Activated CD4-positive, alpha-beta memory T cell treated with anti-CD3 and anti-CD28 coated beads for 36 hours (primary cell): ENCODE measurements around the gene PNKP. TPM values are rescaled to one million over a fixed set of nuclear protein-coding genes. Genes with fewer than 3 reads are reported as not detected.

Source experiments
- CTCF ChIA-PET: fragments of 350-600 bp; sonication (Branson Sonifier 250); formaldehyde crosslinking; loops from one replicate; lab custom pipeline; 2021; ENCODE audit warnings: antibody characterized with exemption, inconsistent platforms; lab: Charles Lee
- POLR2A ChIA-PET: fragments of 350-600 bp; sonication (Branson Sonifier 250); formaldehyde crosslinking; loops from one replicate; lab custom pipeline; 2021; ENCODE audit warnings: antibody characterized with exemption; lab: Charles Lee
- DNase-seq: peaks from one replicate; pipeline ENCODE4 v3.0.0-alpha.2; 2020
- H3K27ac Mint-ChIP-seq: one replicate; pipeline ENCODE4 v1.8.0; 2021; ENCODE audit warnings: mixed read lengths
- H3K27me3 Mint-ChIP-seq: one replicate; pipeline ENCODE4 v1.8.0; 2021; ENCODE audit warnings: mixed read lengths
- H3K36me3 Mint-ChIP-seq: one replicate; pipeline ENCODE4 v1.8.0; 2021; ENCODE audit warnings: mixed read lengths
- H3K4me1 Mint-ChIP-seq: one replicate; pipeline ENCODE4 v1.8.0; 2021; ENCODE audit warnings: low read depth, mixed read lengths
- H3K4me3 Mint-ChIP-seq: one replicate; pipeline ENCODE4 v1.8.0; 2021; ENCODE audit warnings: mild to moderate bottlenecking, mixed read lengths
- H3K9me3 Mint-ChIP-seq: one replicate; pipeline ENCODE4 v1.8.0; 2021; ENCODE audit warnings: mixed read lengths
- intact Hi-C: fragments of 100-400 bp; cut with micrococcal nuclease; formaldehyde crosslinking; loops from one replicate; pipeline ENCODE4 v1.15.1; 2023
- total RNA-seq, 2 experiments: library from RNA; stranded (reverse); gene quantifications; one replicate each; pipeline ENCODE4 v1.2.3, GENCODE V29; 2021

The PNKP gene
- total RNA-seq, 2 experiments from 2014 or later = 88.7 to 98.6 TPM

DNA sequence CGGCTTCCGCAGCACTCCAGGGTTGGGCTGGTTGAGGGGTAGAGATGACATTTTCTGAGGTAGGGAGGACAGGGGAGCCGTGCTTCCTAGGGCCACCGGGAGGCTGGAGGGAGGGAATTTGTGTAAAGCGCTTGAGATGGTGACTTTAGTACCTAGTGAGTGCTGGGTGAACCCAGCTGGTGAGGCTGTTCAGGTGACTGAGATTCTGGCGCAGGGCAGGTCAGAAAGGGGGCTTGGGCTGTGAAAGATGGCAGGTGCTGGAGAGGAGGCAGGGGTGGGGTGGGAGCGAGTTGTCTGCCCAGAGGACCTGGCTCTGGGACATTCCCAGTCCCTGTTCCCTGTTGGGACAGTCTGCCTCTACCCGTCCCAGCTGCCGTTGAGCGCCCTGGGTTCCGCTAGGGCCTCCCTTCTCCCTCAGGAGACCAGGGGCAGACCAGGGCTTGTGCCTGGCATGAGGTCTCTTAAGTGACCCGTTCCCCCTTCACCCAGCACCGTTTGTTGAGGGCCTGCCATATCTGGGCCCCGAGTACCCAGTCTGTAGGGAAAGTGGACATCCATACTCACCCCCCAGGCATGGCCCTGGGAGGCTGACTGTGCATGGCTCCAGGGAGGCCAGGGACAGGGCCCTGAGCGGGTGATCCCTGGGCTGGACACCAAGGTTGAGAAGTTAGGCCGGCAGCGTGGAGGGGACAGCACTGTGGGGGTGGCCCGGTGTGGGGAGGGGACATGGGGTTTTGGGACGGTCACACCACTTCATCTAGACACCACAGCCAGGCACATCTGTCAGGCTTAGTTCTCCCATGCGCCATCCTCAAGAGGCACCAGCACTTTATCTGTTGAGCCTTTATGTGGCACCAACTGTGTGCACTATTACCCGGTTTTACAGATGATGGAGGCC is 11.5 kb downstream of the PNKP start:
- H3K27ac Mint-ChIP-seq = peak overlapping the region; percentile 43
- peaks cover 15% of the 10 kb centered on the region for H3K4me1 Mint-ChIP-seq
- H3K4me3 Mint-ChIP-seq = no peak overlapping the region
- no peaks in the 10 kb centered on the region for H3K27me3 Mint-ChIP-seq
- ChIA-PET CTCF (no interaction called here), POLR2A (no interaction called here)
- H3K9me3 Mint-ChIP-seq = no peaks in the 10 kb centered on the region
- peaks cover 21% of the 10 kb centered on the region for H3K36me3 Mint-ChIP-seq
- DNase-seq = no peak
- intact Hi-C loops = no loop called here

DNA sequence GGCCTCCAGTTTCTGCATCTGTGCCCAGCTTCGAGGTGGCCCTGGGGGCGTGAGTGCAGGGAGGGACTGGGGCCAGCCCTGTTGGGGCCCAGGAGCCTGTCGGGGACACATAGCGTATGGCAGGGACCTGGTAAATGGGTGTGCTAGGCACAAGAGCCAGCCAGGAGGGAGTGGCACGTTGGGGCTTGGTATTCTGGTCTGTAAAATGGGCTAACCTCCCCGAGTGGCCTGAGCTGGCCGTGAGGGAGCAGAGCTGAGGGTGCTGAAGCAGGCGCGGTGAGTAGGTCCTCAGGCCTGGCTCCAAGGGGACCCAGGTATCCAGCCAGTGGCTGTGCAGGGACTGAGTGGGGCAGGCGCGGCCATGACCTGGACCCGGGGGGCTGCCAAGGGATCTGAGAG is 12.1 kb downstream of the PNKP start:
- Mint-ChIP-seq H3K36me3 (peaks cover 15% of the 10 kb centered on the region), H3K9me3 (no peaks in the 10 kb centered on the region), H3K4me1 (peaks cover 16% of the 10 kb centered on the region), H3K4me3 (no peak overlapping the region), H3K27me3 (no peaks in the 10 kb centered on the region), H3K27ac (peak overlapping the region; percentile 43)
- ChIA-PET POLR2A (no interaction called here), CTCF (no interaction called here)
- DNase-seq = no peak
- intact Hi-C loops = no loop called here

DNA sequence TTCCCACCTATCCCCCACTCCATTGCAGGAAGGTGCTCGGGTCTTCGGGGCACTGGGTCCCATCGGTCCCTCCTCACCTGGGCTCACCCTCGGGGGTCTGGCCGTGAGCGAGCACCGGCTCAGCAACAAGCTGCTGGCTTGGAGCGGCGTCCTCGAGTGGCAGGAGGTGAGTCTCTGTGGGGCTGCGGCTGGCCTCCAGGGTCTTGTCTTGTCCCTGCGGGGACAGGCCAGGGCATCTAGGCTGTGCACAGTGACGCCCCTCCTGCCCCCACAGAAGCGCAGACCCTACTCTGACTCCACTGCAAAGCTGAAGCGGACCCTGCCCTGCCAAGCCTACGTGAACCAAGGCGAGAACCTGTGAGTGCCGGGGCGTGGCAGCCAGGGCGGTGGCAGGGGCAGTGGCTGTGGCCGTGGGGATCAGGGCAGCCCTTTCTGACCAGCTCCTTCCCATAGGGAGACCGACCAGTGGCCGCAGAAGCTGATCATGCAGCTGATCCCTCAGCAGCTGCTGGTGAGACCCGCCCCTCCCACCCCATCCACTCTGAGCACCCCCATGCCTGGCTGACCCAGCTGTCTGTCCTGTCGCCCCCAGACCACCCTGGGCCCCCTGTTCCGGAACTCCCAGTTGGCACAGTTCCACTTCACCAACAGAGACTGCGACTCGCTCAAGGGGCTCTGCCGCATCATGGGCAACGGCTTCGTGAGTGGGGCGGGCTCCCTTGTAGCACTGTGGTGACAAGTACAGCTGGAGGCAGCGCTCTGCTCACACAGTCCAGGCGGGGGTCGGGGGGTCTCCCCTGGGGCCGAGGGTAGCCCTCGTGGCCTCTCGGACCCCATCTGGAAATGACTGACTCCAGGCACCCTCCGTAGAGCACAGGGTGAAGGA is 12.8 kb downstream of the PNKP start:
- POLR2A ChIA-PET = interaction anchor here (1.1 kb wide), 1 partner anchor 12 kb away, joined by 4 read pairs; no protein-coding TSS in a partner anchor
- H3K36me3 Mint-ChIP-seq = peaks cover 12% of the 10 kb centered on the region

DNA sequence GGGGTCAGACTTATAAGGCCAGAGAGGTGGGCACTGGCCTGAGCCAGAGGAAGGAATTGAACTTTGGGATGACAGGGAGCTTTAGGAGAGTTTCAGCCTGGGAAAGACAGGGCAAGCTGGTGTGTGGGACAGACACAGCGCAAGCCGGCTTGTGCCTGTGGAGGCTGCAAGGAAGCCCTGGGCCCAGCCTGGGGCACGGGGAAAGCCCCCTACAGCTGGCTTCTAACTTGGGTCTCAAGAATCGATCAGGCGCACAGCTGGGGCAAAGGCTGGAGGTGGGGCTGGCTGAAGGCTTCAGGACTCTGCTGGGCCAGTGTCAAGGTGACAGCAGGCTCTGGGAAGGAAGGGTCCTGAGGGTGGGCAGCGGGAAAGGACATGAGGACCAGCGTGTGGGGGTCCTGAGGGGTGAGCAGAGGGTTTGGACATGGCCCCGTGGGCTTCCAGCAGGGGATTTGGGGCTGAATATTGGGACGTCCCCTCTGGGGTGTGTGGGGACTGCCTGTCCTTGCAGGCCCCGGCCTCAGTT is 13.5 kb downstream of the PNKP start:
- CTCF ChIA-PET = interaction anchor here (0.8 kb wide), 1 partner anchor 11 kb away, joined by 3 read pairs; no protein-coding TSS in a partner anchor
- Mint-ChIP-seq H3K4me3 (no peak overlapping the region), H3K9me3 (peaks cover 11% of the 10 kb centered on the region), H3K36me3 (peaks cover 14% of the 10 kb centered on the region), H3K27me3 (no peaks in the 10 kb centered on the region), H3K27ac (no peak overlapping the region), H3K4me1 (peaks cover 27% of the 10 kb centered on the region)
- intact Hi-C loops = no loop called here
- POLR2A ChIA-PET = interaction anchor here (0.6 to 1.1 kb wide), 4 partner anchors 9 to 22 kb away, joined by 3 to 4 read pairs (median 3); no protein-coding TSS in a partner anchor
- DNase-seq = no peak

More for the DNA sequence above, 12.8 kb downstream of the PNKP start:
- no peak overlapping the region for H3K4me3 Mint-ChIP-seq
- intact Hi-C loops = no loop called here
- H3K27me3 Mint-ChIP-seq = no peaks in the 10 kb centered on the region
- H3K4me1 Mint-ChIP-seq = peaks cover 23% of the 10 kb centered on the region
- H3K27ac Mint-ChIP-seq = no peak overlapping the region
- peaks cover 6% of the 10 kb centered on the region for H3K9me3 Mint-ChIP-seq
- CTCF ChIA-PET = interaction anchor here (0.8 kb wide), 1 partner anchor 11 kb away, joined by 3 read pairs; no protein-coding TSS in a partner anchor
- DNase-seq = no peak

DNA sequence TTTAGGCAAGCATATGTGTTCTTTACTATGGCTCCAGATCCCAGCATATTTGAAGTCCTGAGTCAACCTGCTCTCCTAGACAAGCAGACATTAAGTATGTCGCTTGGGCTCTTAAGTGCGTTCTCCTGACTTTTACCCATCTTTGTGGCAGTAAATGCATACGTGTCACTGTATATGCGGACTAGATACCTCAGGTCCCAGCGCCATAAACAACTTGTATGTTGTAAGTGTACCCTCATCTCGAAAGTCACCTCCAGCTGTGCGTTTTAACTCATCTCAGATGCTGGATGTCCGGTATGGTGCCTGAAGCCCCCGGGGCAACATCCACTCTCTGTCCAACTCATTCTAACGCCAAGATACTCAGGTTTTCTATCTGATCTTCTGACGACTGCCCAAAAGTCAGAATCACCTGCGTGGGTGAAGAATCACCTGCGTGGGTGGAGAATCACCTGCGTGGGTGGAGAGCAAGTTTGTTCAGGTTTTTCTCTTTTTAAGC is 14.7 kb downstream of the PNKP start:
- DNase-seq = no peak
- POLR2A ChIA-PET = interaction anchor here (0.9 kb wide), 1 partner anchor 23 kb away, joined by 3 read pairs; no protein-coding TSS in a partner anchor
- Mint-ChIP-seq H3K36me3 (peaks cover 8% of the 10 kb centered on the region), H3K9me3 (peaks cover 13% of the 10 kb centered on the region), H3K27me3 (no peaks in the 10 kb centered on the region), H3K27ac (no peak overlapping the region), H3K4me1 (peaks cover 38% of the 10 kb centered on the region), H3K4me3 (peak overlapping the region; percentile 67)
- CTCF ChIA-PET = interaction anchor here (0.6 kb wide), 1 partner anchor 168 kb away, joined by 3 read pairs; no protein-coding TSS in a partner anchor
- intact Hi-C loops = no loop called here

GRCh38 chr19:49851456-49852259 is 15.7 kb downstream of the PNKP start:
- ChIA-PET POLR2A (interaction anchor here (0.7 to 2.2 kb wide), 4 partner anchors 18 to 78 kb away, joined by 3 to 8 read pairs (median 6); partner anchors contain the start of genes AKT1S1, ATF5, FUZ and NUP62), CTCF (interaction anchor here (0.6 kb wide), 1 partner anchor 167 kb away, joined by 3 read pairs; no protein-coding TSS in a partner anchor)
- Mint-ChIP-seq H3K27me3 (no peaks in the 10 kb centered on the region), H3K36me3 (peaks cover 6% of the 10 kb centered on the region), H3K27ac (peak overlapping the region; percentile 28), H3K4me1 (peaks cover 41% of the 10 kb centered on the region), H3K4me3 (peak overlapping the region; percentile 67), H3K9me3 (peaks cover 13% of the 10 kb centered on the region)
- intact Hi-C loops = loop anchor here (2.0 kb wide), 4 partner anchors 33 to 211 kb away; partner anchors contain the start of genes AP2A1, IL4I1, MED25 and RRAS
- peak; percentile 50 for DNase-seq

DNA sequence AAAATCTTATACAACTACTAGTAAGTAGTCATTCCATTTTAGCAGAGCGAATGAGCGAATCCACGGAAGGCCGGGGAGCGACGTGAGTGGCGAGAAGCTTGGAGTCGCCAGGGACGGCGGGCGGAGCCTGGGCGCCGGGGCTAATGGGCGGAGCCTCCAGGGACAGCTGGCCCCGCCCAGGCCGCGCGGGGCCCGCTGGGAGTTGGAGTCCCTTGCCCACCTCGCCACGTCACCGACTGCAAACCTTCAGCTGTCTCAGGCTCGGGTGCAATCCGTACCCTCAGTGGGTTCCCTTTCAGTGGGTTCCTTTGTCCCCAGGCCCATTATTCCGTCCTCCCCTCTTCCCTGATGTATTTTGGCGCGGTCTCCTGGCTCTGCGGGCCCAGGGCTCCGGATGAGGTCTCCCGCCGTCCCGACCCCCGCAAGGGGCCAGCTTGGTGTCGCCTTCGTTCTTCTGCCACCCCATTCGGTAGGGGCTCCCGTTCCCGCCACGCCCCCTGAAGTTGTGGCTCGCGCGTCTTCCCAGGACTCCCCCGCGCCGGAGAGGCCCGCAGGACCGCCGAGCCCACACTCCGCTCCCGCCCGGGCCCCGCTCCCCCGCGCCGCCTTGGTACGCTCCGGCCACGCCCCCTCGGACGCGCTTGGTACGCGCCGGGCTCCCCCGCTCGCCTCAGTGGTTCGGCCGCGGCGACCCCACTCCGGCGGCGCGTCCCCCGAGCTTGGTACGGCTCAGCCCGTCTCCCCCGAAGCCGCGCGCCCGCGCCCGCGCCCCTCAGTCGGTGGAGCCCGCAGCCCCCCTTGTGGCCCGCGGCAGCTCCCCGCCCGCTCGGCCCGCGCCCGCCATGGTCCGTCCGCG is 16.7 kb downstream of the PNKP start, which contains the start of gene PTOV1:
TSS of gene PTOV1 (plus strand) at position 673 of the 856 bp plus-strand sequence.
- Mint-ChIP-seq H3K4me3 (peak within 1 kb of the TSS; percentile 86), H3K36me3 (peaks cover 6% of the 10 kb centered on the region), H3K27ac (peak within 1 kb of the TSS; percentile 95), H3K27me3 (no peaks in the 10 kb centered on the region), H3K9me3 (peaks cover 13% of the 10 kb centered on the region), H3K4me1 (peaks cover 41% of the 10 kb centered on the region)
- intact Hi-C loops = loop anchor here (1.0 to 2.0 kb wide), 5 partner anchors 17 to 210 kb away; partner anchors contain the start of genes AP2A1, IL4I1, MED25 and PNKP
- CTCF ChIA-PET = interaction anchor here (0.5 to 1.3 kb wide), 5 partner anchors 13 to 1973 kb away, joined by 3 to 11 read pairs (median 3); partner anchors contain the start of gene PNKP
- peak; percentile 93 for DNase-seq
- POLR2A ChIA-PET = interaction anchor here (0.7 to 2.2 kb wide), 6 partner anchors 16 to 79 kb away, joined by 3 to 8 read pairs (median 5); partner anchors contain the start of genes AKT1S1, ATF5, FUZ and NUP62

GRCh38 chr19:49850221-49850486 is 17.2 kb downstream of the PNKP start:
- Mint-ChIP-seq H3K4me1 (peaks cover 41% of the 10 kb centered on the region), H3K27me3 (no peaks in the 10 kb centered on the region), H3K36me3 (peaks cover 3% of the 10 kb centered on the region), H3K4me3 (peak overlapping the region; percentile 86), H3K9me3 (peaks cover 13% of the 10 kb centered on the region), H3K27ac (no peak overlapping the region)
- DNase-seq = no peak
- intact Hi-C loops = loop anchor here (1.0 to 2.0 kb wide), 5 partner anchors 17 to 209 kb away; partner anchors contain the start of genes AP2A1, IL4I1, MED25 and PNKP
- POLR2A ChIA-PET = interaction anchor here (1.3 to 2.2 kb wide), 5 partner anchors 17 to 79 kb away, joined by 4 to 8 read pairs (median 5); partner anchors contain the start of genes ATF5, FUZ and NUP62
- CTCF ChIA-PET = interaction anchor here (0.5 to 1.3 kb wide), 3 partner anchors 18 to 1972 kb away, joined by 3 to 11 read pairs (median 3); partner anchors contain the start of gene PNKP

- H3K27ac Mint-ChIP-seq = peak overlapping the region; percentile 21
- peaks cover 13% of the 10 kb centered on the region for H3K9me3 Mint-ChIP-seq
- CTCF ChIA-PET = interaction anchor here (0.5 to 1.3 kb wide), 3 partner anchors 18 to 1972 kb away, joined by 3 to 11 read pairs (median 3); partner anchors contain the start of gene PNKP
- H3K27me3 Mint-ChIP-seq = no peaks in the 10 kb centered on the region
- peaks cover 3% of the 10 kb centered on the region for H3K36me3 Mint-ChIP-seq
- no peak for DNase-seq
- H3K4me3 Mint-ChIP-seq = peak overlapping the region; percentile 40
- H3K4me1 Mint-ChIP-seq = peaks cover 41% of the 10 kb centered on the region
- POLR2A ChIA-PET = interaction anchor here (1.3 to 2.2 kb wide), 3 partner anchors 17 to 36 kb away, joined by 4 to 8 read pairs (median 5); partner anchors contain the start of gene FUZ
- intact Hi-C loops = loop anchor here (1.0 to 2.0 kb wide), 5 partner anchors 18 to 209 kb away; partner anchors contain the start of genes AP2A1, IL4I1, MED25 and PNKP
Measured at GRCh38 chr19:49849433-49850220, 17.7 kb downstream of the PNKP start.
